ENCODE data around the gene AMER1.

GRCh38 chrX:64204701-64205440 is 637 bp downstream of the AMER1 start:
- no peak for TF ChIP-seq CTCF (conservative IDR thresholded peaks at IDR 0.05 in 1 of 2, IDR thresholded peaks at IDR 0.05 in 1 of 2; ENCODE audit: extremely low read depth in 1 of 2, insufficient read depth in 1 of 2, low read depth in 1 of 2, low read length in 2 of 2)
- TF ChIP-seq EZH2 (IDR thresholded peaks at IDR 0.05; ENCODE audit: borderline replicate concordance, low read length), result no peak

All from mammary epithelial cell (primary cell).